Measurements from ENCODE around the gene AFF1. TPM values are rescaled to one million over a fixed set of nuclear protein-coding genes. Genes with fewer than 3 reads are reported as not detected.
A peak's percentile ranks its signal among the peaks of the same experiment; 100 is the strongest.
"Not testable (repeated sequence)": the region's sequence is repeated elsewhere in the genome, so short reads cannot be mapped to it uniquely, and the experiment has no call there.

AFF1 gene
- total RNA-seq, 1 donor from 2014 or later = 121 TPM

DNA sequence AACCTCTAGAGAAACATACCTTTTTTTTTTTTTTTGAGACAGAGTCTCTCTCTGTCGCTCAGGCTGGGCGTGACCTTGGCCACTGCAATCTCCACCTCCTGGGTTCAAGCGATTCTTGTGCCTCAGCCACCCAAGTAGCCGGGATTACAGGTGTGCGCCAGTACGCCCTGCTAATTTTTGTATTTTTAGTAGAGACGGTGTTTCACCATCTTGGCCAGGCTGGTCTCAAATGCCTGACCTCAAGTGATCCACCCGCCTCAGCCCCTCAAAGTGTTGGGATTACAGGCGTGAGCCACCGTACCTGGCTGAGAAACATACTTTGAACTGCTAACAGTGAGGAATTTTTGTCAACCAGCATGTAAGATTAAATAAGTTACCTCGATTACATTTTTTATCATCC is 150.9 kb downstream of the AFF1 start:
- DNase-seq (ENCODE audit: low spot score); intact Hi-C loops (cut with DNase I); ATAC-seq: not testable (repeated sequence)

- ATAC-seq (no peak), DNase-seq (ENCODE audit: low spot score) (no peak)
- intact Hi-C loops (cut with DNase I) = no loop called here
Observed at GRCh38 chr4:87086143-87086805, 151.5 kb downstream of the AFF1 start.

DNA sequence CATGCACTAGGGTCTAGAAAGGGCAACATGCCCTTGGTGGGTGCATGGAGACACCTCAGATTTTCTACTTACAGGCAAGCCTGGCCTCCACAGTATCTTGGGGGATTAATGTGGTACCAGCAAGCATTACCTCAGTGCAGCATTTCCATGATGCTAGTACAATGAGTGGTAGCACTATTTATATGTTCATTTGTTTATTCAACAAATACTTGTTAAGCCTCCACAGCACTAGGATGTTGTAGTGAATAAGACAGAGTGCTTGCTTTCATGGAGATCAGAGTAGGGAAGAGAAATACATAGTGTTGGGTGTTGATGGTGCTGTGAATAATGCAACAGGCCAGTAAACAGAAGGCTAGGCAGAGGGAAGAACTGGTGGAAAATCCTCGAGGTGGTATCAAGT is 152.2 kb downstream of the AFF1 start:
- DNase-seq (ENCODE audit: low spot score) (no peak), ATAC-seq (no peak)
- intact Hi-C loops (cut with DNase I) = no loop called here

- intact Hi-C loops (cut with DNase I) = no loop called here
- DNase-seq (ENCODE audit: low spot score) (no peak), ATAC-seq (no peak)
Observed at GRCh38 chr4:87087420-87087819, 152.6 kb downstream of the AFF1 start.

DNA sequence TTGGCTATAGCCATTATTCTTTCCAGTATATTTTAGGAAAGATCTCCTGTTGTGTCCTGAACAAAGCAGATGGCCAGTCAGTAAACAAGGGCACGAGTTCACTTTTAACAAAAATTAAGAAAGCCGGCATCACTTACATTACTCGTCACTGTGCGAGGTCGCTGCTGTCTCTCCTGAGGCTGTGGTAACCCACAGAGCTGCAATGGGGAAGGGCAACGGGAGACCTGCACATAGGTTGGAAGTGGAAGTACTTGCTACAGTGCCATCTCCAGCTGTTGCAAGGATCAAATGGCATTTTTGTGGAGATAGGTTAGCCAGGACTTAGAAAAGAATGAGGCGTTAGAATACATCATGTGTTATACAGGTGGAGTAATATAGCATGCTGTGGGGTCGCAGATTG is 153.4 kb downstream of the AFF1 start:
- intact Hi-C loops (cut with DNase I) = no loop called here
- no peak for ATAC-seq
- no peak for DNase-seq (ENCODE audit: low spot score)

GRCh38 chr4:87089368-87089767 is 154.6 kb downstream of the AFF1 start:
- intact Hi-C loops (cut with DNase I) = no loop called here
- DNase-seq (ENCODE audit: low spot score) = no peak

DNA sequence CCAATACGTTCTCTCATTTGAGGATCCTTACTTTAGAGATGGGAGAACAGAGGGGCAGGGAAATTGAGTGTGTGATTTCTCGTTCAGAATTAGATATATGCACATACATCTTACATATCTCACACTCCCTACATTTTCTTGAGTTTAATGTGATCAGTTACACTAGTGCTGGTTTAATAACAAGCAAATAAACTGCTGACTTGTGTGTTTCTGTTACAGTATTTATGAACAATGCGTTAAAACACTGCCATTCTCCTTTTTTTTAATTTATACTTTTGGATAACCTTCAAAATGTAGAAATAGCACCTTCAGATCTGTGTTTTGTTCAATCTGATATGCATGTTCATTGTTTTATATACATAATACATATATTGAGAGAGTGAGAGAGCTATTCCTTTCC is 155.5 kb downstream of the AFF1 start:
- ATAC-seq (no peak), DNase-seq (ENCODE audit: low spot score) (no peak)
- intact Hi-C loops (cut with DNase I) = loop anchor here (5.0 to 10.0 kb wide), 2 partner anchors 86 to 168 kb away; no protein-coding TSS in a partner anchor

More at GRCh38 chr4:87089368-87089767, 154.6 kb downstream of the AFF1 start:
- ATAC-seq = no peak

DNA sequence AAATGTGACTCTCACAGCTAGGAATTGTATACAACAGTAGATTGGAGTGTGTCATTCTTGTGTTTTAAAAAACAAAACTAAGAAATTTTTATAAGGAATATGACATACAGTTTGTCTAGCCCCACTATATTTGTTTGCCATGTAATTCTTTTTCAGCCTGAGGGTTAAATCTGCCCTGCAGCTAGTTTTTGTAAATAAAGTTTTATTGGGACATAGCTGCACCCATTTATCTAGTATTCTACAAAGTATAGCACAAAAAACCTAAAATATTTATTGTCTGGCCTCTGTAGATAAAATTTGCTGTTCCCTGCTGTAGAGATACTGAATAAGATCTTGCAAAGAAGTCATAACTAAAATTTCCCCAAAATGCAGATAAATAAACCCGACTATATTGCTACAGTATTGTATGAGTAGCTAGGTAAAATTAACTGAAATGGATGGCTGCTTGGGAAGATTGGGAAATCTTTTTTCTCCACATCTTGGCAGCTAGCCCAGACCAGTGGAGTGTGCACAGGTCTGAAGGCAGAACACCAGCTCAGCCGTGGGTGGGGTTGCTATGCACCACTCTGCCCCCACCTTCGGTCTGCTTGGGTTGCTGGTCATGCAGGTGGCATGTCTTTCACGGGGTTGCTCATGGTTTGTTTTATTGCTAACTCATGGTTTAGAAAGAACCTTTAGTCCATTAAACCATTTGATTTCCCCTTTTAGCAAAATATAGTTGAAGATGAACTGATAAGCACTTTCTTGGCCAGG is 157.8 kb downstream of the AFF1 start:
- peak; percentile 82 for ATAC-seq
- intact Hi-C loops (cut with DNase I) = loop anchor here (5.0 to 10.0 kb wide), 2 partner anchors 88 to 170 kb away; no protein-coding TSS in a partner anchor
- peak; percentile 73 for DNase-seq (ENCODE audit: low spot score)

- DNase-seq (ENCODE audit: low spot score) = no peak
Observed at GRCh38 chr4:87093443-87094123, 158.8 kb downstream of the AFF1 start.

DNA sequence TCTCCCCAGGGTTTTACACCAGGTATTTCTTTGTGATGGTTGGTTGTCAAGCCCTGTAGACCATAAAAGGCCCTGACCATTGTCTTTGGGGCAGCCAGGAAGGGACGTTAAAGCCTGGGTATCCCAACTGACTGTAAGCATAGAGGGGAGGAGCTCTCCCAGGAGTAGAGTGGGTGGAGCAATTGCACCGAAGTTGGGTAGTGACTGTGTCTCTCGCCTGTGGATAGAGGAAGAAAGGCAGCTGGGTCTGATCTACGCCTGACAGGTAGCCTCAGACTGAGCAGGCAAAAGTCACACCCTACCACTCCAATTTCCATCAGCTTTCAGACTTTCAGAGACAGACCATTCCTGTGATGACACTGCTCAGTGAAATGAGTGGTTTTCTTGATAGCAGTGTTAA is 162.3 kb downstream of the AFF1 start:
- DNase-seq (ENCODE audit: low spot score) = no peak
- no peak for ATAC-seq
- intact Hi-C loops (cut with DNase I) = loop anchor here (10.0 kb wide), 1 partner anchor 92 kb away; no protein-coding TSS in a partner anchor

More at GRCh38 chr4:87093443-87094123, 158.8 kb downstream of the AFF1 start:
- ATAC-seq = peak; percentile 75
- intact Hi-C loops (cut with DNase I) = loop anchor here (5.0 to 10.0 kb wide), 2 partner anchors 89 to 171 kb away; no protein-coding TSS in a partner anchor

GRCh38 chr4:87100168-87100567 is 165.4 kb downstream of the AFF1 start:
- intact Hi-C loops (cut with DNase I) = no loop called here
- ATAC-seq (no peak), DNase-seq (ENCODE audit: low spot score) (no peak)

- ATAC-seq (peak; percentile 56), DNase-seq (ENCODE audit: low spot score) (no peak)
- intact Hi-C loops (cut with DNase I) = no loop called here
Observed at GRCh38 chr4:87101543-87102199, 166.9 kb downstream of the AFF1 start.

GRCh38 chr4:87103086-87103485 is 168.3 kb downstream of the AFF1 start:
- intact Hi-C loops (cut with DNase I) = no loop called here

DNA sequence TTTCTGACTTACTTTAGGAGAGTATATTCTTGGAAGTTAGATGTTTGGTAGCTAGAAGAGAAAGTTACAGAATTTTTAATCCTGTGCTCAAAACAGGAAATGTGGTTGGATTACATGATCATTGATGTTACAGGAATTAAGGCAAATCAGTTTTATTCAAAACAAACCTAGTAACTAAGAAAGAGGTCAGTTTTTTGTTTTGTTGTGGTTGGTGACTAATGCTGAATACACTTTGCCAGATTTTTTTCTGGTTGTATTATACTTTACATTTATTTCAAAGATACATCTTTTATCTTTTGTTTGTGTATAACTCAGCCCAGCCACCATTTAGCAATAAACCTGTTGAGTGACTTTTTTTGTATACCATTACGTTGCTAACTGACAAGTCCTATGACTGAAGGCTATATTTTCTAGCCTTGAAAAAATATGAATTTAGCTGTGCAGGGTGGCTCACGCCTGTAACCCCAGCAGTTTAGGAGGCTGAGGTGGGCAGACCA is 168.9 kb downstream of the AFF1 start:
- no peak for DNase-seq (ENCODE audit: low spot score)
- peak; percentile 8 for ATAC-seq
- intact Hi-C loops (cut with DNase I) = no loop called here

More at GRCh38 chr4:87103086-87103485, 168.3 kb downstream of the AFF1 start:
- ATAC-seq = no peak
- DNase-seq (ENCODE audit: low spot score) = no peak

GRCh38 chr4:87105101-87105845 is 170.5 kb downstream of the AFF1 start:
- intact Hi-C loops (cut with DNase I) = no loop called here
- no peak for ATAC-seq
- no peak for DNase-seq (ENCODE audit: low spot score)

DNA sequence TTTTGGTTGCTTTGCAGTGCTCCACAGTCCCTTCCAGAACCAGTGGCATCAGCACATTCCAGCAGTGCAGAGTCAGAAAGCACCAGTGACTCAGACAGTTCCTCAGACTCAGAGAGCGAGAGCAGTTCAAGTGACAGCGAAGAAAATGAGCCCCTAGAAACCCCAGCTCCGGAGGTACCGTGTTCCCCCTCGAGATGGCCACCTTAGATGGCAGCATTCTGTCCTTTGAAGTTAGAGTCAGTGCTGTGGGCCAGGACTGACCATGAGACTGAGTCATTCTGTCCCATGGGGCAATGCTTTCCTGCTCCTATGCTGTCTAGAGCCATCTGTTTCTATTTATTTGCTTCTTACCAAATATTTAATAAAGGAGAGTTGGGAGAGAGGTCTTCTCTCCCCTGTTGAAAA is 173.3 kb downstream of the AFF1 start:
- intact Hi-C loops (cut with DNase I) = no loop called here
- DNase-seq (ENCODE audit: low spot score) (no peak), ATAC-seq (peak; percentile 87)

DNA sequence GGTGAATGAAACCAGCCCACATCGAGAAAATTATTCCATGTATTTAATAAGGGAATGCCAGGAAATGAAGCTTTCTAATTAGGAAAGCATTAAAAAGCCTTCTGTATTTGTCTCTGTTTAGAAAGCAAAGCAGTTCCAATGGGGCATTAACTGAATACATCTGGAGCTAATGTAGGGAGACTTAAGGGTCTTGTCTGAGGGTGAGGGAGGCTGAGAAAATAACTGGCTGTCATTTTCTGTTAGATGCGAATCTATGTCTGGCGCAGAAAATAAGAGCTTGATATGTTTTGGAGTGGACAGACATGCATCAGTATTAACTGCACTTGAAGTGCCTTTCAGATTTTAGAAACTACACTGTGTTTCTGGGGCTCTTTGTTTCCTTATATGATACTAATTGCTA is 174.3 kb downstream of the AFF1 start:
- intact Hi-C loops (cut with DNase I) = no loop called here
- no peak for ATAC-seq

GRCh38 chr4:87109945-87110344 is 175.1 kb downstream of the AFF1 start:
- ATAC-seq (no peak), DNase-seq (ENCODE audit: low spot score) (no peak)
- intact Hi-C loops (cut with DNase I) = no loop called here

More for the DNA sequence above, 174.3 kb downstream of the AFF1 start:
- DNase-seq (ENCODE audit: low spot score) = no peak
